Measurements from ENCODE around the gene F2R.

The F2R gene

DNA sequence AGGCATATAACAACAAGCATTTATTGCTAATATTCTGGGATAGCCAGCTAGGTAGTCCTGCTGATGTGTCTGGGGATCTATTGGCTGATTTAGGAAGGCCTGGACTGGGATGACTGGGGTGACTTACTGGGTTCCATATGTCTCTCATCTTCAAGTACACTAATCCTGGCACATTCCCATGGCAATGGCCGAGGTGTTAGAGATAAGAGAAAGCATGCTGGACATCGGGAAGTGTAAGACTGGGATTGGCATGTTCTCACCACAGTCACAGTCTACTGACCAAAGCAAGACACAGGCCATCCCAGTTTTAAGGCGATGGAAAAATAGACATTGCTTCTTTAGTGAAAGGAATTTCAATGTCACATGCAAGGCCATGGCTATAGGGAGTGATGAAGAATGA, 29.7 kb downstream of the F2R start:
- TF ChIP-seq GATA2 (IDR thresholded peaks at IDR 0.05; ENCODE audit: low read depth, low read length) (no peak), GATA3 (IDR thresholded peaks at IDR 0.05; ENCODE audit: low read depth, low read length) (no peak)

DNA sequence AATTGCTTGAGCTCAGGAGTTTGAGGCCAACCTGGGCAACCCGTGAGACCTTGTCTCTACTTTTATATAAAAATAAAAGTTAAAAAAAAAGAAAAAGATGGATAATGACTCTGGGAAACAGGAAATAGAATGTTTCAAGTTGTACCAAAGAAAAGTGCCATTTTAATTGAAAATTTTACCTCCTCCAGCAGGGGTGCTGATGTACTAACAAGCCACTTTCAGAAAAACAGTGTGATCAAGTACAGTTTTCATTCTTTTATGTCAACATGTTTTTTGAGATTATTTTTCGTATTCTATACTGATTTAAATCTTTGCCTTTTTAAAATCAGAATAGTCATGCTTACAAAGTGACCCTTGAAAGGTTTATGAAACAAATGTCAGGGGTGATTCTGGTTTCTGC, 30.8 kb downstream of the F2R start:
- TF ChIP-seq GATA3 (IDR thresholded peaks at IDR 0.05; ENCODE audit: low read depth, low read length) (no peak), GATA2 (IDR thresholded peaks at IDR 0.05; ENCODE audit: low read depth, low read length) (no peak)

DNA sequence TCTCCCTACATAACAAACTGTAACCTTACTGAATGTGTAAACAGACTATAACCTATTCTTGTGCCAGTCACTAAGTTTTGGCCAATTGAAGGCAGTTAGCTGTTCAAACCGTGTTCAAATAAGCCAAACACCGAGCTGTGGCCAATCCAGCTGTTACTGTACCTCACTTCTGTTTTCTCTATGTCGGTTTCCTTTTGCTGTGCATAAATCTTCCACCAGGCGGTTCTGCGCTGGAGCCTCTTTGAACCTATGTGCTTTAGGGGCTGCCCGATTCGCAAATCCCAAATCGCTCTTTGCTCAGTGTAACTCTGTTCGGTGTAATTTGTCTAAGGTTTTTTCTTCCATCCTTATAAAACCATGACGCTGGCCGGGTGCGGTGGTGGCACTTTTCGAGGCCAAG, 31.8 kb downstream of the F2R start:
- no peak for TF ChIP-seq GATA2 (IDR thresholded peaks at IDR 0.05; ENCODE audit: low read depth, low read length)
- TF ChIP-seq GATA3 (IDR thresholded peaks at IDR 0.05; ENCODE audit: low read depth, low read length): no peak

DNA sequence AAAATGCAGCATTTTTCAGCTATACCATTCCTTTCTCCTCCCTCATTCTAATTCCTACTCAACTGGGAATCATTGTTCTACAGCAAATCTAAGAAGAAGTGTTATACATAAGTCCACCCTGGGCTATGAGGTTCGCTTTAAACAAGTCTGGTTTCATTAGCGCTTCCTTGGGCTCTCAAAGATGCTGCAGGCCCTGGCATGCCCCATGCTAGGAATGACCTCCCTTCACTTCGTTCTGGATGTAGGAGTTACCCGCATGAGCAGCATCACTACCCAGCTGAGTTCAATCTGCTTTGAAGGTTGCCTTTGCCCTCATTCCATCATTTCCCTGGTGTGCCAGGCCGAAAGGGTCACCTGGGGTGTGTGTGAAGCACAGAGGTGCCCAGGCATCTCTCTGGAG, 35.4 kb downstream of the F2R start:
- TF ChIP-seq GATA2 (IDR thresholded peaks at IDR 0.05; ENCODE audit: low read depth, low read length) (no peak), GATA3 (IDR thresholded peaks at IDR 0.05; ENCODE audit: low read depth, low read length) (no peak)

DNA sequence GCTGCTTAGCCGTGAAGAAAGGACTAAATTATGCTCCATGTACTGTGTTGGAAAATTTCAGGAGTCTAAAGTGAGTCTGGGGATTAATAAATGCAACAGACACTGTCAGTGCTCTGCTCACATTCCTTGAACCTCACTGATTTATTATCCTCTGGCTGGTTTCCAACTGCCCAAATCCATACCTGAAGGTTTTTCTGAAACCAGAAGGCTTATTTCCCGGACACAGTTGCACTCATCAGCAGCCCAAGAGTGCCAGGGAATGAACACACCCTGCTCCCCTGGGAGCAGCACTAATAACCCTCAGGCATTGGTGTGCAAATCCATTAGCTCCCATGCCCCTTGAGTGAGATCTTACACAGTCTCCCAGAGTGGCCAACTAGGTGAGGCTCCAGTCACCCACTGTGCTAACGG, 38.7 kb downstream of the F2R start:
- TF ChIP-seq GATA3 (IDR thresholded peaks at IDR 0.05; ENCODE audit: low read depth, low read length): no peak
- TF ChIP-seq GATA2 (IDR thresholded peaks at IDR 0.05; ENCODE audit: low read depth, low read length): no peak

DNA sequence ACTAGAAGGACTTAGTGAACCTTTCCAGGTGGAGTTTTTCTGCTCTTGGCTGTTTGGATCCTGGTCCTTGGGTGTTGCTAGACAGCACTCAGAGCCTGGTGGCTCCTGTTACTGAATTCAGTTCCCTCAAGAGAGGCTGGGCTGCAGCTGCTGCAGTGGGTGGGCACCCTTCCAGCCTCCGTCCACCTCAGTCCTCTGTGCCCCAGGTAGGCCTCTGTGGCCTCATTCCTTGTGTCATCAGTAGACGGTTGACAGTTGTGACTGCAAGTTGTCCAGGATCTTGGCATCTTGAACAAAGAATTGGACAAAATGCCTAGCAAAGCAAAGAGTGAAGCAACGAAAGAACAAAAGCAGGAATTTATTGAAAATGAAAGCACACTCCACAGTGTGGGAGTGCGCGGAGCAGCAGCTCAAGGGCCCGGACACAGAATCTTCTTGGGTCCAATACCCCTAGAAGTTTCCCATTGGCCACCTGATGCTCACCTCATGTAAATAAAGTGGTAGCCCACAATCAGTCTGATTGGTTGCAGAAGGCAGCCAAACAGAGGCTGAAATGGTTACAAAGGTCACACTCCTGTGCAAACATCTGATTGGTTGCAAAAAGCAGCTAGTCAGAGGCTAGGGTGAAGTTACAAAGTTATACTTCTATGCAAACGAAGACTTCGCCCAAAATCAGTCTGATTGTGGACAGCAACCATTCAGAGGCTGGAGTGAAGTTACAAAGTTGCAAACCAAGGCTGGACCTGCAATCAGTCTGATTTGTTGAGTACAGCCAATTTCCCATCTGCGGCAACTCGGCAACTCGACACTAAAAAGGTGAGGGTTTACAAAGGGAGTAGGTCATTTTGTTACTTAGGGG, 40.1 kb downstream of the F2R start:
- TF ChIP-seq GATA3 (IDR thresholded peaks at IDR 0.05; ENCODE audit: low read depth, low read length) (no peak), GATA2 (IDR thresholded peaks at IDR 0.05; ENCODE audit: low read depth, low read length) (no peak)

DNA sequence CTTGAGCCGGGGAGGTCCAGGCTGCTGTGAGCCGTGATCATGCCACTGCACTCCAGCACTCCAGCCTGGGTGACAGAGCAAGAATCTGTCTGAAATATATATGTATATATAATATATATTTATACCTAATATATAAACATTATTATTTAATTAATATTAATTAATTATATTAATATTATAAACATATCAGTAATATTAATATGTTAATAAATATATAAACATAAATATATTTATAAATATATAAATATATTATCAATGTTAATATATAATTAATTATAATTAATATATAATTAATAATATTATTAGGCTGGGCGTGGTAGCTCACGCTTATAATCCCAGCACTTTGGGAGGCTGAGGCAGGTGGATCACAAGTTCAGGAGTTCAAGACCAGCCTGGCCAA, 41.1 kb downstream of the F2R start:
- TF ChIP-seq GATA3 (IDR thresholded peaks at IDR 0.05; ENCODE audit: low read depth, low read length) (no peak), GATA2 (IDR thresholded peaks at IDR 0.05; ENCODE audit: low read depth, low read length) (no peak)

DNA sequence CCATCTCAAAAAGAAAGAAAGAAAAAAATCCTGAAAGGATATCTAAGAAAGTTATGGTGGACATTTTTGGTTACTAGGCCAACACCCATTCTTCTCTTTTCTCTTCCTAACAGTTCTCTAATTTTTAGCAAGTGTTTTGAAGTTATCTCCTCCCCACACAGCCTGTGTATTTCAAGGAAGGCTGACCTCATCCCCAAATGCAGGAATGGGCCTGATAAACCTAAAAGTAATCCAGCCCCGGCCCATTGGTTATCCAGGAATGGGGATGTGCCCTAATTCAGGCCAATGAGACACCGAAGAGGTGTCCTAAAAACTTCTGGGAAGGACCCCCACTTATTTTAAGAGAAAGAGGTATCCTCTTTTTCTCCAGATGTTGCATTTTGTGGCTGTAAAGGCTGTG, 46.6 kb downstream of the F2R start:
- TF ChIP-seq GATA3 (IDR thresholded peaks at IDR 0.05; ENCODE audit: low read depth, low read length): no peak
- no peak for TF ChIP-seq GATA2 (IDR thresholded peaks at IDR 0.05; ENCODE audit: low read depth, low read length)

DNA sequence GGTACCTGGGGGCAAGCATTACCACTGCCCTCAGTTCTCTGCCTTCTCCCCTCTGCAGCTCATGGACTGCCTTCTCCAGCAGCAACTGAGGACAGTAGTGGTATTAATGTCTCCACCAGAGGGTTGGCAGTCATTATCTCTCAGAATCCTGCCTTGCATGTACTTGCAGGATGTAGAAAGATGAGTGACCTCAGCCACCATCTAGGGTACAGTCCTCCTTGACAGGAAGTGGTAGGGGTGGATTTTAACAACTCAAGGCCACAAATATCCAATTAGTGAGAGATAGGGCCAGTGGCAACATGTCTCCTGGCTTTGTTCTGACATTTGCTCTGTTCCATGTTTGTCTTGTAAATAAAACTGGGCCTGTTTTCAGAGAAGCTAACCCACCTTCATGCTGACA, 47.2 kb downstream of the F2R start:
- TF ChIP-seq GATA2 (IDR thresholded peaks at IDR 0.05; ENCODE audit: low read depth, low read length): no peak
- no peak for TF ChIP-seq GATA3 (IDR thresholded peaks at IDR 0.05; ENCODE audit: low read depth, low read length)

DNA sequence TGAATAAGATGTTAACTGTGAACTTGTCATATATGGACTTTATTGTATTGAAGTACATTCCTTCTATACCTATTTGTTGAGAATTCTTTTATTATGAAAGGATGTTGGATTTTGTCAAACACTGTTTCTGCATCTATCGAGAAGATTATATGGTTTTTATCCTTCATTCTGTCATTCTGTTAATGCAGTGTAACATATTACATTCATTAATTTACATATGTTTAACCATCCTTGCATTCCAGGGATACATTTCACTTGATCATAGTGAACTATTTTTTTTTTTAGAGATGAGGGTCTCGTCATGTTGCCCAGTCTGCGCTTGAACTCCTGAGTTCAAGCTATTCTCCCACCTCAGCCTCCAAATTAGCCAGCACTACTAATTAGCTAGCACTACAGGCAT, 48.4 kb downstream of the F2R start:
- TF ChIP-seq GATA2 (IDR thresholded peaks at IDR 0.05; ENCODE audit: low read depth, low read length) (no peak), GATA3 (IDR thresholded peaks at IDR 0.05; ENCODE audit: low read depth, low read length) (no peak)

DNA sequence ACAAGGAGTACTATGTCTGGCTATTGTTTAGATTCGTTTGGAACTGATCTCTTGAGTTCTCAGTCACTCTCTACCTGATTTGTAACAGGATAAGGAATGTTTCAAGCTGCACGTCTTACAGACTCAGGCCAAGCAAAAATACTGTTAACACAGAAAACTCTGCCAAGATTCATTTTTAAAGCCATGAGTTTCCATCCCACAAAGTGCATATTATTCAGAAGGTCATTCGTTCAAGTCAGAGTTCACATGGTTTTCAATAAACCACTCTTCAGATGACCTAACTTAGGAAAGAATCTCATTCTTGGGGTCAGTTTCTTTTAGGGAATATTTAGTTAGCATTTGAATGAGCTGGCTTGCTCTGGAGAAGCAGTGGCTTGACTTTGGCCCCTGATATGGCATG, 49.3 kb downstream of the F2R start:
- TF ChIP-seq GATA2 (IDR thresholded peaks at IDR 0.05; ENCODE audit: low read depth, low read length) (no peak), GATA3 (IDR thresholded peaks at IDR 0.05; ENCODE audit: low read depth, low read length) (no peak)

DNA sequence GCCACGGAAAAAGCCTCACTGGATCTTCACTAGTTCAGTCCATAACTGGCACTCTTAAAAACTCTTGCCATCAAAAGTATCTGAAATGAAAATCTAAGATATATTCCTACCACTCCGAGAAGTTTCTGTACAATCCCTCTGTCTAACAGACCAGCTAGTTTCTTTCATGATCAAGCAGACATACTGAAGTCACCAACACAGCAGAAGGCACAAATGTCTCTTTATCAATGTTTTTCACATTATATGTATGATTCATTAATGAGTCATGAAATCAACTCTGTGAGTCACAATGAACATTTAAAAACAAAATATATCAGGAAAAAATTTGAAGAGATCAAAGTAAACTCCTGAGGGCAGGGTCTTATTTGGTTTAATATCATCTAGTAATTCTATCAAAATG, 50.8 kb downstream of the F2R start:
- TF ChIP-seq GATA3 (IDR thresholded peaks at IDR 0.05; ENCODE audit: low read depth, low read length) (no peak), GATA2 (IDR thresholded peaks at IDR 0.05; ENCODE audit: low read depth, low read length) (no peak)

DNA sequence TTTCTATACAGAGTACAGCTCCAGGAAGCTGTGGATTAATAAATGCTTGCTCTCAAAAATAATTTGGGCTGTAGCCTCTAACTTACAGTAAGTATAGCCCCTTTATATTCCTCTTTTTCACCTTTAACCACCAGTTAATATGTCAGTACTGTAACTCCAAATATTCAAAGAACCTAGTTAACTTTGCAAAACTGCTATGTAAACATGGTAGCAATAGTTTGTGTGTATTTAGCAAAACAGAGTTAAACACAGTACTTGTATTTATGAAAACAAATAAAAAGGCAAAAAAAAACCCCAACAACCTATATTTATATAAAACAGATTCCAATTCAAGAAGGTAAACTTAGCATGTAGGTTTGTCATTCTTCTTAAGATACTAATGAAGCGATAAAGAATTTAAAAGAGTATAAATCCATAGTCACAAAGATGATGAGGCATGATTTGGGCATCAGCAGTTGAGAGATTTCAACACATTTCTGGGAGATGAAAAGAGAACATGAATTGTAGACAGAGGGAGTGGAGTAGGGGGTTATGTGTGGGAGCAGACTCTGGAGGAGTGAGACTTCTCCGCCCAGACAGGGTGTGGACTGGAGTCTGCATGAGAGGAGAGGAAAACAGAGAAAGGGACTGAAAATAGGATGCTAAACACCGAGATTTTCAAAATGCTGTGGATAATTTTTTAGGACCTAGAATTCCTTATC, 55.9 kb downstream of the F2R start:
- TF ChIP-seq GATA3 (IDR thresholded peaks at IDR 0.05; ENCODE audit: low read depth, low read length): no peak
- no peak for TF ChIP-seq GATA2 (IDR thresholded peaks at IDR 0.05; ENCODE audit: low read depth, low read length)

DNA sequence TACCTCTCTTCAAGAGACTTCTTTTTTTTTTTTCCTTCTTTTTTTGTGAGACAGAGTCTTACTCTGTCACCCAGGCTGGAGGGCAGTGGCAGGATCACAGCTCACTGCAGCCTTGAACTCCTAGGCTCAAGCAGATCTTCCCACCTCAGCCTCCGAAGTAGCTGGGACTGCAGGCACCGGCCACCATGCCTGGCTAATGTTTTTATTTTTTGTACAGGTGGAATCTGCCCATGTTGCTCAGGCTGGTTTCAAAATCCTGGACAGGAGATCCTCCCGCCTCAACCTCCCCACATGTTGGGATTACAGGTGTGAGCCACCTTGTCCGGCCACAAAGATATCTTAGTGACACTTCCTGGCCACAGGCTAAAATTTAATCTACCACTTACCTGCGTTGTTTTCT, 60.0 kb downstream of the F2R start:
- TF ChIP-seq GATA3 (IDR thresholded peaks at IDR 0.05; ENCODE audit: low read depth, low read length) (no peak), GATA2 (IDR thresholded peaks at IDR 0.05; ENCODE audit: low read depth, low read length) (no peak)

DNA sequence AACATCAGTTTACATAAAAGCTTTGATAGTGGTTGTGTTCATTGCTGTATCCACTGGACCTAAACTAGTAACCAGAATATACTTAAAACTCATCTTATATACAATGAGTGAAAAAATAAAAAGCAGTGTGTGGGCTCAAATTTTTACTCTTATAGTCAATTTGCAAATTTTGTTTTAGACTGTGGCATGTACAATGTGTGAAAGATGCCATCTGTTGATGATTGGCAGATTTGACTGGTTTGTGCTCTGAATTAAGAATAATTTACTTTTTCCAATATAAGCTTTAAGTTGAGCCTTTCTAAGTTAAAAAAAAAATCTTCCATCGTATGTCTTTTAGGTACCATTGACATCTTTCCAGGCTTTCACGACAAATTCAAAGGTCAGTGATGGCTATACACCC, 60.5 kb downstream of the F2R start:
- no peak for TF ChIP-seq GATA3 (IDR thresholded peaks at IDR 0.05; ENCODE audit: low read depth, low read length)
- TF ChIP-seq GATA2 (IDR thresholded peaks at IDR 0.05; ENCODE audit: low read depth, low read length): no peak
